NOMO-1 treated with dmso at 0.1 percent for 144 hours (cell line): Measurements from ENCODE around the gene NOS1AP.
"Not testable (repeated sequence)": the region's sequence is repeated elsewhere in the genome, so short reads cannot be mapped to it uniquely, and the experiment has no call there.

Experiments used
- DNase-seq: peaks from one replicate; lab custom pipeline; 2025; ENCODE audit not compliant: unreplicated experiment; lab: John Stamatoyannopoulos, UW

Gene NOS1AP

DNA sequence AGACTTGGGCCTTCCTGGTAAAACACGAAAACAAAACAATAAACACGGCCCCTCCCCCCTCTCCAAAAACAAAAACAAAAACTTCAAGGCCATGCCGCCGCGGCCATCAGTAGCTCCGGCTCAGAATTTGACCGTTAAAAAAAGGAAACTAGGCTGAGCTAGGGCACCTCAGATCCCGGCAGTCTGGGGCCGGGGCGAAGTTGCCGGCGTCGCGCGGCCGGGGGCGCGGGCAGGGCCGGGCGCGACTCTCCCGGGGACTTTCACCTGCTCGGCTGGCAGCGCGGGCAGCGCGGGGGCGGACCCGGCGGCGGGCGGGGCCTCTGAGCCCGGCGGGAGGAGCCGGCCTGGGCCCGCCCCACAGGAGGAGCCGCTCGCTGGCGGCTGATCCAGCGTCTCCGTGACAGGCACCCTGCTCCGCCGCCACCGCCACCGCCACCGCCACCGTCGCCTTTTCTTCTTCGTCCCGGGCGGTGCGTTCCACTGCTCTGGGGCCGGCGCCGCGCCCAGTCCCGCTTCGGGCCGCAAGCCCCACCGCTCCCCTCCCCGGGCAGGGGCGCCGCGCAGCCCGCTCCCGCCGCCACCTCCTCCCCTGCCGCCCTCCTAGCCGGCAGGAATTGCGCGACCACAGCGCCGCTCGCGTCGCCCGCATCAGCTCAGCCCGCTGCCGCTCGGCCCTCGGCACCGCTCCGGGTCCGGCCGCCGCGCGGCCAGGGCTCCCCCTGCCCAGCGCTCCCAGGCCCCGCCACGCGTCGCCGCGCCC, at the start of gene NOS1AP:
Gene NOS1AP (plus strand): TSS at position 358 of the 760 bp plus-strand sequence. CDS start 487 bp downstream, outside the sequence.
- DNase-seq: peak; percentile 67

DNA sequence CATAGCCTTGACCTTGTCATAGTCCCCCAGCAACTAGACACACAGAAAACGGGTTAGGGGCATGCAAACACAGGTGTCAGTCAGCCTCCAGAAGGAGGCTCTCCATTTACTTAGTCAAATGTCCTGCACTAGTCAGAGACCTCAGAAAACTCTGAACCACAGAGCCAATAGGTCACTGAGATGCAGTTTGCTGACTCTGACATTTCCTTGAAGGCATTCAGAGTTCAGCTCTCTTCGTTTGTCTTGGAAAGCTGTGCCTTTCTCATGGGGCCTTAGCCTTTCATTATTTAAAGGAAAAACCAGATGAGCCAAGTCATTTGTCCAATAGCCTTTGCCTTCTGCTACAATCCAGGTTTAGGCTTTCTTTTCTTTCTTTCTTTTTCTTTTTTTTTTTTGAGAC, 49.3 kb upstream of the NOS1AP start:
- DNase-seq: no peak

DNA sequence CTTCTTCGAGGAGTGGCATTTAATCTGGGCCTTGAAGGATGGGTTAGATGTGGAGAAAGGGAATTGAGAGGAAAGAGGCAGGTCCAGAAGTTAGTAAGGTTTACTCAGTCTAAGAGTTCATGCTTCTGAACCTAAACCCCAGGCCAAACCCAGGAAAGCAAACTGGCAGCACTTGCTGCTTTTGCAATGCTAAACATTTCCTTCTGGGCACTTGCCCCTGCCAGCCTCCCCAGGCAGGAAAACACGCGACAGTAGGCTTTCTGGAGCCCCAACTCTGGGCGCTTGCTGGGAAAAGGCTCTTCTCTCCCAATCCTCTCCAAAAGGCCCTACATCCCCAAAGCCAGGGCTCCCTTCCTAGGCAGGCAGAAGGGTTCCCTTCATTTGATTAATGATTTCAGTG, 48.4 kb upstream of the NOS1AP start:
- no peak for DNase-seq

DNA sequence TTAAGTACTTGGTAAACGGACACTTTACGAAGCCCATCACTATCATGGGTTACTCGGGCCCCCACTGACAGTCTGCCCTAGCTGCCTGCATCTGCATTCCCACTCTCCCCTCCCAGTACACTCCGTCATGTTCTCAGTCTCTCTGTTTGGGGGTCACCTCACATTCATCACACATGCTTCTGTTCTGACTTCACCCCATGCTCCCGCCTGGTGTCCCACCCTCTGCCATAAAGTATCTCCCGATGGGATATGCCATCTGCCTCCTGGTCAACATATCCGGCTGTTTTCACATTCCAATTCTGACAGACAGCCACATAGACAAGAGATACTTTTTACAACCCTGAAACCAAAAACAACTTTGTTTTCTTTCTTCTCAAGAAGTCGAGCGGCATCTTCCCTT, 46.9 kb upstream of the NOS1AP start:
- no peak for DNase-seq

DNA sequence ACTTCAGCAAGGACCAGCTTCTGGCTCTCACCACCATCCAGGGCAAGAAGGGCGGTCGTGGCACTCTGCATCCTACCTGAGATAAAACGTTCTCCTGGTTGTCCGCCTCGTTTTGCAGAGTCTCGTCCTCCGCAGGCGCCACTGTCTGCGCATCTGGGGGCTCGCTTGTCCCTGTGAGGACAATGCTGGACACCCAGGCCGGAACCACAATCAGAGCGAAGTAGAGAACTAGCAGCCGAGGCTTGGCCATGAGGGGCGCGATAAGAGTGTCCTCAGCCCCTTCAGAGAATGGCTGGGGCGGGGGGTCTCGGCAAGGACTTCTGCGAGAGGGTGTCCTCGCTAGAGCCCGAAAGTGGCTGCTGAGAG, 46.3 kb upstream of the NOS1AP start:
- DNase-seq: no peak

DNA sequence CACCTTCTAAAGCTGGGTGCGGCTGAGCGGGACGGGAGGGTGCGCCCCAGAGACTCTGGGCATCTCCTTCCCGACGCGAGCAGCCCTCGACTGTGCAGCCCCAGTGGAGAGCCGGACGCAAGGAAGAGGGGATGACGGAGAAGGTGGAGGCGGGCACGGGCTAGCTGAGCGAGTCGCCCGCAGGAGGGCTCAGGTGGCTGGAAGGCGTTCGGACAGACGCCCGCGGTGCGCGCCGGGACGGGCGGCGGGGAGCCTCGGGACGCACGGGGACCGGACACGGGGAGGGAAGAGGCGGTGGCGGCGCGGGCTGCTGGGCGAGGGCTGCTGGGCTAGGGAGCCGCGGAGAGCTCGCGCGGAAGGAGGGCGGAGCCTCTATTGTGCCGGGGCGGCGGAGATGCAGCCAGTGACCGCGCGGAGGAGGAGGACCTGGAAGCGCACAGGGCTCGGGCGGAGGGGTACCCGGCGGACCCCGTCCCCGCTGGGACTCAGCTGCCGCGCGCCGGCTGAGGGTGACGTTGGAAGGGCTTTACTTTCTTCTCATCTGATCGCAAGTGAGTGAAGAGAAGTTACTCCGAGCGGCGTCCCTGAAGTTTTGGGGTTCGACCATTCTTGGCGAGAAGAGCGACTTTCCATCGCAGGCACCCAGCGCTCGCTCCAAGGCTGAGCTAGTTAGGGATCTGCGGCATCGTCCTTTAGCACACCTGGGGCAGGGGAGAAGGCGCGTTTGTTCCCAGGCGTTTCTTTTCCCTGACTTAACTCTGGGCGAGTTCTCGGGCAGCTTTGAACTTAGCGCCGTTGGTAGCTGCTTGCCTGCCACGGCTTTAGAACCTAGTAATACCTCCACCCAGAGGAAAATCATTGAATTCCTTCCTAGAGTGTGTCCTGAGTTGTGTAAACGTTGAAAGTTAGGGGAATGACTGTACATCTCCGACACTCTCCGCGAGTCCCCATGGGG, 45.7 kb upstream of the NOS1AP start, which contains the start of gene OLFML2B:
Gene OLFML2B (minus strand): TSS at position 323 of the 955 bp plus-strand sequence. CDS start 439 bp downstream, outside the sequence.
- DNase-seq: peak; percentile 51

DNA sequence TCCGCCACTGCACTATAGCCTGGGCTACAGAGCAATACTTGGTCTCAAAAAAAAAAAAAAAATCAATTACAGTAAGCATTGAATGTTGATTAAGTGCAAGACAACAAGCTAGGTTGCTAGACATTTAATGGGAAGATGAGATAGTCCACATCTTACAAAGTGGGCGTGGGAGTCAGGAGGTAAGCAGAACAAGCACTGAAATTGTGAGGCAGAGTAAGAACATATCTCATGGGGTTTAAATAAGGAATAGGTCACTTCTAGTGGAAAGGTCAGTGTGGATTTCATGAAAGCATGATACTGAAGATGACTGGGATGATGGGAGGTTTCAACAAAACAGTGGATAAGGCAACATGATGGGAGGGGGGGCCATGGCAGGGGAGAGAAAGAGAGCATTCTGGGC, 44.0 kb upstream of the NOS1AP start:
- no peak for DNase-seq

DNA sequence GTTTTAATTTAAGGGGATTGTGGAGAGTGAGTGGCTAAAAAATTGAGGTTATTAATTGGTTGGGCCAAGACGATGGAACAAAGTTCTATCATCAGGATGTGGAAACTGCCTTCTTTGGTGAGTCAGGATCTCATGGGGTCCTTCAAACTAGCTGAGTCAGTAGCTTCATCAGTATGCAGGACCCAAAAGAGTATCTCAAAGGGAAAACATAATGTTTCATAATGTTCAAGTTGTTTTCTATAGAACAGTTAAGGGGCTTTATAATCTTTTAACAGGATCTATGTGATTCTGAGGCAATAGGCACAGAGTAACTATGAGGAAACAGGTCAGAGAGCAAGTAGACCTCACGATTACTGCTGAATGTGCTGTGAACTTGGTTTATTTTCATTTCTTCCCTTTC, 42.6 kb upstream of the NOS1AP start:
- DNase-seq: no peak

DNA sequence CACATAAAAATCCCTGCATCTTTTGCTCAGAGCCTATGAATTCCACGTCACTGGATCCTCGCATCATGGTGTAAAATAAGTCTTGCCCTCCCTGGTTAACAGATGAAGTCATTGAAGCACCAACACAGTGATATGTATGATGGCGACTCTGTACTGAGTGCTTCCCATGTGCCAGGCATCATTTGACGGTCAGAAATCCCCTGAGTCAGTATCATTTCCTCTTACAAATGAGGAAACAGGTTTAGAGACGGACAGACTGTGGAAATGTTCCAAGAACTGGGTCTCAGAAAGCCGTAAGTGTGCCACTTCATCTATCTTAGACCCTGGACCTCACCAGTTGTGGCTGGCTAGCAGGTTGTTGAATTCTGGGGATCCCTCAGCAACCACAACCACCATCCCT, 40.8 kb upstream of the NOS1AP start:
- peak; percentile 68 for DNase-seq

DNA sequence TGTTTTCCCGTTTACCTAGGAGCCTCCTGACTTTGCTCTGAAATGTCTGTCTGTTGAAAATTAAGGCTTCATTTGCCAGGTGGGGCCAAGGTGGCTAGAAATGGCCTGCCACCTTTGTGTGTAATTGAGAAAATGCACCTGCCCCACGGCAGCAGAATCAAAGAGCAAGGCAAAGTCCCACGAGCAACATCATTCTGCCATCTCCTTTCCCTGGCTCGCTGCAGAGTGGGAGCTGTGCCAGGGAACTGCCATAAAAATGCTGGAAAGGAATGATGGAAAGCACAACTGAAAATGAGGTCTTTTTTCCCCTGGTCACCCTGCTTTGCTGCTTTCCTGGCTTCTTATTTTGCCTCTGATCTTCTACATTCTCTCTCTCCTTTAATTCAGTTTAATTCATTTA, 40.3 kb upstream of the NOS1AP start:
- DNase-seq: no peak

DNA sequence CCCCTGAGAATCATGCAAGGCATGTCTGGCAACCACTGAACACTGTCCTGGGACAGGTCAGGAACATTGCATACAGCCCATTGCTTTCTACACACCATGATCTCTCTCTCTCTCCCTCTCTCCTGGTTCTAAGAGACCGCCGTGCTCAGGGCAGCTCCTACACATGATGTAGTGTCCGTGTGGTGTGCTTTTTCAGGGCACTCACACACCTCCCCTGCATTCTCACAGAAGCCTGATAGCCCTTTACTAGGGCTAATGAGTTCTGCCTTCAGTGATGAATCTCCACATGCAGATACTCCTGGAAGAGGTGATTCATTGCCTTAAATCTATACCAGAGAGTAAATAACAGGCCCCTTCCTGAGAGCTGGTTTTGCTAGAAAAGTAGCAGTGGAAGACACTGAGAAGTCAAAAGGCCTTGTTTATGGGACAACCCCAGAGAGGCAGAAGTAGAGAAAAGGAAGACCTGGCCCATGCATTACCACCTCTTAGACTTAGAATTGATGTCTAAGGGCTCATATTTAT, 38.7 kb upstream of the NOS1AP start:
- no peak for DNase-seq

DNA sequence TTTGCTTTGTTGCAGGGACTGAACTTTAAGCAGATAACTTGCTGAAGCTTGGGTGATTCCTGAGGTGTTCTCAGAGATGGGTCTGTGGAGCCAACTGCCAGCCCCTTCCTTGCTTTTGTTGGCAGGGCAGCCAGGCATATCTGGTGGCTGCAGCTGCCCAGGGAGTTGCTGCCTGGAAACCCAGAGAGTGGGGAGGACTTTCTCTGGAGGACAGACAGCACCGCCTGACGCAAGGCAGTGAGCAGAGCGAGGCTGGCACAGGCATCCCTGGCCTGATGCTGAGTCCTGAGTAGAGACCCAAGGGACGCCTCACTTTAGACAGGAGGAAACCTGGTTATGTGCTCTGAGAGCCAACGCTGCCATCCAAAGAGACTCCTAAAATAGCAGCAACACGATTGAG, 36.1 kb upstream of the NOS1AP start:
- no peak for DNase-seq

DNA sequence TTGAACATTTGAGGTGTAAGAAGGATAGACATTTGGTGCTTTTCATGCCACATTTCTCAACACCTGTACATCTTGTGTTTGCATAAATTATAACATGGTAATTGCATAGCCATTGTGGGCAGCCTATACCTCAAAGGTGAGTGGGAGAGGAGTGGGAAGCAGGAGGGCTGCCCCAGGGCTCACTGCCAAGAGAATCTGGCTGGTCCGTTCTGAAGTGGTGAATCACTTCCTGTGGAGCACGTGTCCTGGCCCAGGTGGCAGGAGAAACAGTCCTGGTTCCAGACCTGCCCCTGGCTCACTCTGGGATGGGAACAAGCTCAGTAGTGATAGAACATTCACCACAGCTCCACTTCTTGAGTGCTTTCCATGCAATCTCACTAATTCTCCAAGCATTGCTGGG, 34.2 kb upstream of the NOS1AP start:
- no peak for DNase-seq

DNA sequence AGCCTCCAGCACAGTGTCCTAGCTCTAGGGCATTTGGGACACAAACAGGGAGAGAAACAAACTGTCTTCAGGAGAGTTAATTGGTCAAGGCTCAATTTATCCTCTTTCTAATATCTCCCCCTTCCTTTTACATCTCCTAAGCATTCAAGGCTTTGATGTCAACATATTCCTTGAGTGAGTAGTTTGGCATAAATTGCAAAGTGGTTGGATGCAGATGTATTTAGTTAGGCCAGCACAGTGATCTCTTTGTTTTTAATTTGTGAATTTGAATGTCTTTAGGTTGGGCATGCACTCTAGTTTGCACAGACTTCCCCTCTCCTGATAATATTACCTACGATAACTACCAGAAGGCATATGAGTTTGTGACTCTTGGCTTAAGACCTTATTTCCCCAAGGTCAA, 33.3 kb upstream of the NOS1AP start:
- no peak for DNase-seq

DNA sequence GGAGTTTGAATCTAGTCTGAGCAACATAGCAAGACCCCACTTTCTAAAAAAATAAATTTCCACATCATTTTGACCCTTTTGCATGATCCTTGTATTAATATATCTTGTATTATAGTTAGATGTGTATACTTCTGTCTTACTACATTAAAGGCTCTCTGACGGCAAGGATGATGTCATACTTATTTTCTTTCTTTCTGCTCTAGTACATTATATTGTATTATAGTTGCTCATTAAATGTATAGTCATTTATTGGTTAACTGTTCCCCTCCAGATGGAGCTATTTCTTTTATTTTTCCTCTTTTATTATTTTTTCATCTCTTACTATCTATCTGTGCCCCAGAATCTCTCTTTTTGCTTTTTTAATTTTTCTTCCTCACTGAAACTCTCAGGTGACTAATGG, 30.9 kb upstream of the NOS1AP start:
- DNase-seq: no peak

DNA sequence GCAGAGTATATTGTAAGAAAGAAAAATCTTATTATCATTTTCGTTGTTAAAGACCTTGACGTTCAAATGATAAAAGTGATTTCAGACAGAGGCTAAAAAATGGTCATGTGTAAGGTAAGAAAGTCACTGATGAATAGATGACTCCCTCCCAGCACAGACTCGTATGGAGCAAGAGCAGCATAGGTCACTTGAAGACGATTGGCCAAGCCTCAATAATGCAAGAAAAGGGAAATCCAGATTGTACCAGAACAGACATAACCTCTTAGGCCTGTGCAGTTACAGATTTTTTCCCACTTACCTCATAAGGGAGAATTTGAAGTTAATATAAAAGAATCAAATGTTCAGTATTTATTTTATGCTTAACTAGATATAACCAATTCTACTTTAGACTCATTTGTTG, 29.5 kb upstream of the NOS1AP start:
- no peak for DNase-seq

DNA sequence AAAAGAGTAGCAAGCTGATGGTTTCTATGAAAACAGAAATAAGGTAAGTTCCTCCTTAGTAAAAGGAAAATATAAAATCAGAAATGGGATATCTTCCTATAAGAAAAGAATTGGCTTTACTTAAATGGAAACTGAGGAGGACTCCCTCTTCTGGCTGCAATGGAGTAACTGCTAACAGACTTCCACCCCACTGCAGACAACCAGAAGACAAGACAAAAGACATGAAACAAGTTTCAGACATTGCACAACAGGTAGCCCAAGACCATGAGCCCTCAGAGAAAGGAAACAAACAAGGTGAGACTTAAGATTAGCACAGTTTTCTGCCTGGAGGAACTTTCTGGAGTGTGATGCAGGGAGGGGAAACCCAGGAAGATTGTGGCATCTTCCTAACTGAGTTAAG, 28.8 kb upstream of the NOS1AP start:
- DNase-seq: no peak

DNA sequence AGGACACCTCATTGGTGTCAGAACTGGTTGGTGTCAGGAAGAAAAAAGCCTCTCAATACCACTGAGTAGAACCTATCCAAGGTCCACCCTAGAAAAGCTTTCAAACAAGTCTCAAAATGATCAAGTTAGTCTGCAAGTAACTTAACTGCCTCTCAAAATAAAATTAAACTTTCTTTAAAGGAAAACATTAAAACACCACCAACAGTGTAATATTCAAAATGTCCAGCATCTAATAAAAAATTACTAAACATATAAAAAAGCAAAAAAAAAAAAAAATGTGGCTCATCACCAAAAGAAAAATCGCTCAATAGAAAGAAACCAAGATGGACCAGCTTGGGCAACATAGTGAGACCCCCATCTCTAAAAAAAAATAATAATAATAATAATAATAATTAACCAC, 27.1 kb upstream of the NOS1AP start:
- DNase-seq: no peak

DNA sequence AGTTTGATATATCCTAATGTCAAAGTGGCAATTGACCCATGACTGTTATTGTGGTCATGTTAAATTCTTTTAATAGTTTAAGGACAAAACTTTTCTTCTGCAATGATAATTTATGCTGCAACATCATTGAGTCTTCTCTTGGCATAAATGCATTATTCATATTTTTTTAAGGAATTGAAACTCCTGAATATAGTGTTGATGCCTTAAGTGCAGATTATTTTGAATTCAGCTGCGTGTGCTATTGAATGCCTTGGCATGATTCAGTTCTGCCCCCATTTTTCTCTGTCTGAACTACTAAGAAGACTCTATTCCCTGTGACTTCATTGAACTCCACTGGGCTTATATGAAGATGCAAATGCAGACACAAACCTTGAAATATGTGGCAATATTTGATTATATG, 22.6 kb upstream of the NOS1AP start:
- no peak for DNase-seq

DNA sequence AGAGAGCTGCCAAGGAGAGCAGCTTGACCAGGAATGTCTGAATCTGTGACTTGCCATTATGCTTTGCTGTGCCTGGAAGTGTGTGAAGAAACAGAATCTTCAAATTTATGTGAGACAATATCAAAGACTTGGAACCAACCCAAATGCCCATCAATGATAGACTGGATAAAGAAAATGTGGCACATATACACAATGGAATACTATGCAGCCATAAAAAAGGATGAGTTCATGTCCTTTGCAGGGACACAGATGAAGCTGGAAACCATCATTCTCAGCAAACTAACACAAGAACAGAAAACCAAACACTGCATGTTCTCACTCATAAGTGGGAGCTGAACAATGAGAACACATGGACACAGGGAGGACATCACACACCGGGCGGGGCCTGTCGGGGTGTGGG, 15.5 kb upstream of the NOS1AP start:
- DNase-seq: not testable (repeated sequence)

DNA sequence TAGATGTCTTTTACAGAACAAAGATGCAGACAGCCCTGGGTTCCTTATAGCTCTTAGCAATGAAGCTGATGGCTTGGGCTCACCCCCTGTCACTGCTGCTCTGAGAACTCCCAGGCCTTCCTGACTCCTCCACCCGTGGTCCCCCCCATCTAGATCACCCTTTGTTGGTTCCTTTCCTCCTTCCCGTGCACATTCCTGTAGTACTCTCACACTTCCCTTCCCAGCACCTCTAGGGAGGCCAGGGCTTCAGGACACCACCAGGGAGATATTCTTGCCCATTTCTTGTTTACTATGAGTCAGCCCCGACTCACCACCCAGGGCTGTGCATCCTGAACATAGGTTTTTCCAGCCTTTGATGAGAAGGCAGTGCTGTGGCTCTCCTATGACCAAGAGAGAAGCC, 14.4 kb upstream of the NOS1AP start:
- DNase-seq: no peak

DNA sequence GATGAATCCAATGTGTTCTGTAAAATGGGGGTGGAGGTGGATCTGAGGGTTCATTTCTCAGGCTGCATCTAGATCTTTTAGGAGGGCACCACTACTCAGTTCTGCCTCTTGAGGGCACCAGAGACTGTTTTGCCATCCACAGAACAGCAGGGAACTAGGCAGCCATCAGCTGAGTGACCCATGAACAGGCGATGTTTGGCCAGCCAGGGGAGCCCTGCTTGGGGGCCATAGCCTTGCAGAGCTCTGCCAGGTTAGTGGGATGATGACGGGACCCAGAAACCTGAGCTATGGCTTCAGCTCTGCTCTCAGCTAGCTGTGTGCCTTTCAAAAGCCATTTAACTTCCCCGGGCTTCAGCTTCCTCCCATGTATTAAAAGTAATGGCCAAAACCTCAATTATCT, 13.4 kb upstream of the NOS1AP start:
- DNase-seq: peak; percentile 51
